Astrocyte (in vitro differentiated cells and primary cell): ENCODE measurements around the gene LEFTY1. TPM values are rescaled to one million over a fixed set of nuclear protein-coding genes. Genes with fewer than 3 reads are reported as not detected.
A peak's percentile ranks its signal among the peaks of the same experiment; 100 is the strongest.

Experiments
- microRNA-seq: library from miRNA; unstranded; fragments of <30 nt; microRNA quantifications from one replicate; pipeline ENCODE4 v1.2.0, GENCODE V29; 2020
- total RNA-seq: library from RNA; stranded (reverse); gene quantifications from 2 replicates; pipeline ENCODE4 v1.2.1, GENCODE V29; 2021

The LEFTY1 gene
- total RNA-seq, 1 donor from 2014 or later, result 4.2 TPM

Small RNA genes lying within 50 kb of the gene (microRNA-seq; reads per million reads assigned to microRNA genes)
- 3.8 reads per million, percentile 14 among the genes with 10 or more reads in this experiment for gene MIR6741

Other genes starting within 250 kb of the LEFTY1 start
- gene ENAH, start 236.0 kb downstream of the LEFTY1 start, total RNA-seq, result 749 and 829 TPM in 2 replicates
- gene SRP9, start 111.3 kb downstream of the LEFTY1 start, total RNA-seq, result 269 and 275 TPM in 2 replicates
- gene EPHX1, start 79.0 kb downstream of the LEFTY1 start, total RNA-seq, result 82.8 and 96.9 TPM in 2 replicates
- 28.7 and 29.0 TPM in 2 replicates for gene TMEM63A, start 6.8 kb downstream of the LEFTY1 start, total RNA-seq
- 38.1 and 39.8 TPM in 2 replicates for gene PYCR2, start 35.1 kb upstream of the LEFTY1 start, total RNA-seq
- gene LEFTY2, start 52.1 kb upstream of the LEFTY1 start, total RNA-seq, result 7.0 and 12.9 TPM in 2 replicates
- 25.3 and 26.1 TPM in 2 replicates for gene SDE2, start 110.2 kb upstream of the LEFTY1 start, total RNA-seq
- gene H3-3A, start 173.6 kb upstream of the LEFTY1 start, total RNA-seq, result 340 and 375 TPM in 2 replicates